ENCODE data around the gene LAMC3.

DNA sequence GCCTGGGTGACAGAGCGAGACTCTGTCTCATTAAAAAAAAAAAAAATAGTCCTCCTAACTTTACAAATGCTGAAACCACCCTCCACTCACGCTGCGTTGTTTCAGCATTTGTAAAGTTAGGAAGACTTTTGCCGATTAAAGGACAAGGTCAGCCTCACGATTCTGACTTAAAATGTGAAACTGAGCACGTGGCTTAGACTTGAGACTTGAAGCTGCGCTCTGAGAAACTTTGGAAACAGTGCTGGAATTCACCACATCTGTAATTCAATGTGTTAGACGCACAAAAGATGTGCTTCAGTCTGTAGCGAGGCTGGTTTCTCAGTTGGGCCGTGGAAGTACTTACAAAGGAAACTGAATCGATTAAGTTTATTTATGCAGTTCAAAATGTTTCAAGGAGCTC lies 25.0 kb upstream of the LAMC3 start:
- TF ChIP-seq, protein P1, sequence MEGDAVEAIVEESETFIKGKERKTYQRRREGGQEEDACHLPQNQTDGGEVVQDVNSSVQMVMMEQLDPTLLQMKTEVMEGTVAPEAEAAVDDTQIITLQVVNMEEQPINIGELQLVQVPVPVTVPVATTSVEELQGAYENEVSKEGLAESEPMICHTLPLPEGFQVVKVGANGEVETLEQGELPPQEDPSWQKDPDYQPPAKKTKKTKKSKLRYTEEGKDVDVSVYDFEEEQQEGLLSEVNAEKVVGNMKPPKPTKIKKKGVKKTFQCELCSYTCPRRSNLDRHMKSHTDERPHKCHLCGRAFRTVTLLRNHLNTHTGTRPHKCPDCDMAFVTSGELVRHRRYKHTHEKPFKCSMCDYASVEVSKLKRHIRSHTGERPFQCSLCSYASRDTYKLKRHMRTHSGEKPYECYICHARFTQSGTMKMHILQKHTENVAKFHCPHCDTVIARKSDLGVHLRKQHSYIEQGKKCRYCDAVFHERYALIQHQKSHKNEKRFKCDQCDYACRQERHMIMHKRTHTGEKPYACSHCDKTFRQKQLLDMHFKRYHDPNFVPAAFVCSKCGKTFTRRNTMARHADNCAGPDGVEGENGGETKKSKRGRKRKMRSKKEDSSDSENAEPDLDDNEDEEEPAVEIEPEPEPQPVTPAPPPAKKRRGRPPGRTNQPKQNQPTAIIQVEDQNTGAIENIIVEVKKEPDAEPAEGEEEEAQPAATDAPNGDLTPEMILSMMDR (IDR thresholded peaks at IDR 0.05; ENCODE audit: poor library complexity): no peak
- TF ChIP-seq EZH2phosphoT487 (IDR thresholded peaks at IDR 0.05; ENCODE audit: low read depth, severe bottlenecking, unreplicated experiment): no peak
